KOPT-K1 (cell line): Measurements from ENCODE around the gene SLC27A2.
"Not testable (repeated sequence)": the region's sequence is repeated elsewhere in the genome, so short reads cannot be mapped to it uniquely, and the experiment has no call there.

Experiments used
- H3K27ac ChIP-seq: fragments of 200-600 bp; sonication (generic); 2 replicates; pipeline ENCODE4 v1.5.1; 2016; ENCODE audit warnings: antibody characterized with exemption, mild to moderate bottlenecking, low read depth, low read length; ENCODE audit not compliant: poor library complexity, severe bottlenecking
- H3K36me3 ChIP-seq: fragments of 200-600 bp; sonication (generic); 2 replicates; pipeline ENCODE4 v1.5.1; 2017; ENCODE audit warnings: antibody characterized with exemption, mild to moderate bottlenecking, low read length, moderate library complexity; ENCODE audit not compliant: insufficient read depth
- H3K9me3 ChIP-seq: fragments of 200-600 bp; sonication (generic); 2 replicates; pipeline ENCODE4 v1.5.1; 2017; ENCODE audit warnings: antibody characterized with exemption, low read length, mild to moderate bottlenecking; ENCODE audit not compliant: insufficient read depth, poor library complexity, severe bottlenecking

SLC27A2 gene

GRCh38 chr15:50180582-50180981, 1.4 kb upstream of the SLC27A2 start:
- Histone ChIP-seq H3K36me3 (no peaks in the 10 kb centered on the region), H3K9me3 (peaks cover 9% of the 10 kb centered on the region), H3K27ac (no peak overlapping the region)

GRCh38 chr15:50181201-50181968, 611 bp upstream of the SLC27A2 start:
- Histone ChIP-seq H3K27ac (no peak overlapping the region), H3K36me3 (no peaks in the 10 kb centered on the region), H3K9me3 (peaks cover 9% of the 10 kb centered on the region)

GRCh38 chr15:50182219-50183013, 420 bp downstream of the SLC27A2 start:
- Histone ChIP-seq H3K9me3 (peaks cover 9% of the 10 kb centered on the region), H3K36me3 (no peaks in the 10 kb centered on the region), H3K27ac (no peak overlapping the region)

GRCh38 chr15:50183112-50183794, 1.3 kb downstream of the SLC27A2 start:
- H3K36me3 ChIP-seq, result no peaks in the 10 kb centered on the region
- H3K9me3 ChIP-seq, result peaks cover 9% of the 10 kb centered on the region
- no peak overlapping the region for H3K27ac ChIP-seq

GRCh38 chr15:50184863-50185504, 3.0 kb downstream of the SLC27A2 start:
- H3K27ac ChIP-seq, result no peak overlapping the region
- H3K9me3 ChIP-seq, result peaks cover 9% of the 10 kb centered on the region
- no peaks in the 10 kb centered on the region for H3K36me3 ChIP-seq

- Histone ChIP-seq H3K27ac (no peak overlapping the region), H3K9me3 (peaks cover 9% of the 10 kb centered on the region), H3K36me3 (no peaks in the 10 kb centered on the region)
Measured at GRCh38 chr15:50186090-50186489, 4.1 kb downstream of the SLC27A2 start.

- no peaks in the 10 kb centered on the region for H3K36me3 ChIP-seq
- H3K9me3 ChIP-seq, result peaks cover 9% of the 10 kb centered on the region
- no peak overlapping the region for H3K27ac ChIP-seq
Measured at GRCh38 chr15:50186752-50187151, 4.8 kb downstream of the SLC27A2 start.

- Histone ChIP-seq H3K36me3 (no peaks in the 10 kb centered on the region), H3K9me3 (peaks cover 5% of the 10 kb centered on the region), H3K27ac (no peak overlapping the region)
Measured at GRCh38 chr15:50187525-50187924, 5.5 kb downstream of the SLC27A2 start.

GRCh38 chr15:50187997-50188396, 6.0 kb downstream of the SLC27A2 start:
- peaks cover under 1% of the 10 kb centered on the region for H3K9me3 ChIP-seq
- no peak overlapping the region for H3K27ac ChIP-seq
- no peaks in the 10 kb centered on the region for H3K36me3 ChIP-seq

GRCh38 chr15:50188793-50189192, 6.8 kb downstream of the SLC27A2 start:
- not testable (repeated sequence) for H3K27ac ChIP-seq, H3K36me3 ChIP-seq

GRCh38 chr15:50189633-50190032, 7.6 kb downstream of the SLC27A2 start:
- Histone ChIP-seq H3K27ac (no peak overlapping the region), H3K36me3 (no peaks in the 10 kb centered on the region), H3K9me3 (no peaks in the 10 kb centered on the region)

More at GRCh38 chr15:50188793-50189192, 6.8 kb downstream of the SLC27A2 start:
- not testable (repeated sequence) for H3K9me3 ChIP-seq

GRCh38 chr15:50190166-50190570, 8.2 kb downstream of the SLC27A2 start:
- H3K36me3 ChIP-seq, result no peaks in the 10 kb centered on the region

GRCh38 chr15:50190723-50191122, 8.7 kb downstream of the SLC27A2 start:
- Histone ChIP-seq H3K27ac (no peak overlapping the region), H3K36me3 (no peaks in the 10 kb centered on the region), H3K9me3 (no peaks in the 10 kb centered on the region)

More at GRCh38 chr15:50190166-50190570, 8.2 kb downstream of the SLC27A2 start:
- Histone ChIP-seq H3K27ac (no peak overlapping the region), H3K9me3 (no peaks in the 10 kb centered on the region)

- Histone ChIP-seq H3K36me3 (no peaks in the 10 kb centered on the region), H3K9me3 (no peaks in the 10 kb centered on the region), H3K27ac (no peak overlapping the region)
Measured at GRCh38 chr15:50192164-50192563, 10.2 kb downstream of the SLC27A2 start.
